ENCODE results near the gene GMNC. TPM values are rescaled to one million over a fixed set of nuclear protein-coding genes. Genes with fewer than 3 reads are reported as not detected.
"Not testable (repeated sequence)": the region's sequence is repeated elsewhere in the genome, so short reads cannot be mapped to it uniquely, and the experiment has no call there.

GMNC gene, protein sequence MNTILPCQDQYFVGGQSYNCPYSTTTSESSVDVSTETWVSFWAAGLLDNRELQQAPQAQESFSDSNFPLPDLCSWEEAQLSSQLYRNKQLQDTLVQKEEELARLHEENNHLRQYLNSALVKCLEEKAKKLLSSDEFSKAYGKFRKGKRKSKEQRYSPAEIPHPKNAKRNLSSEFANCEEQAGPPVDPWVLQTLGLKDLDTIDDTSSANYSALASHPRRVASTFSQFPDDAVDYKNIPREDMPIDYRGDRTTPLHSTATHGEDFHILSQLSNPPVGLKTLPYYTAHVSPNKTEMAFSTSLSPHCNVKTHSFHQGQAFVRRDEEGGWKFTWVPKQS
- 0.02 TPM in 1 of 2 replicates, not detected in the other for total RNA-seq (2014; rRNA removed; shearing (Covaris generic))

DNA sequence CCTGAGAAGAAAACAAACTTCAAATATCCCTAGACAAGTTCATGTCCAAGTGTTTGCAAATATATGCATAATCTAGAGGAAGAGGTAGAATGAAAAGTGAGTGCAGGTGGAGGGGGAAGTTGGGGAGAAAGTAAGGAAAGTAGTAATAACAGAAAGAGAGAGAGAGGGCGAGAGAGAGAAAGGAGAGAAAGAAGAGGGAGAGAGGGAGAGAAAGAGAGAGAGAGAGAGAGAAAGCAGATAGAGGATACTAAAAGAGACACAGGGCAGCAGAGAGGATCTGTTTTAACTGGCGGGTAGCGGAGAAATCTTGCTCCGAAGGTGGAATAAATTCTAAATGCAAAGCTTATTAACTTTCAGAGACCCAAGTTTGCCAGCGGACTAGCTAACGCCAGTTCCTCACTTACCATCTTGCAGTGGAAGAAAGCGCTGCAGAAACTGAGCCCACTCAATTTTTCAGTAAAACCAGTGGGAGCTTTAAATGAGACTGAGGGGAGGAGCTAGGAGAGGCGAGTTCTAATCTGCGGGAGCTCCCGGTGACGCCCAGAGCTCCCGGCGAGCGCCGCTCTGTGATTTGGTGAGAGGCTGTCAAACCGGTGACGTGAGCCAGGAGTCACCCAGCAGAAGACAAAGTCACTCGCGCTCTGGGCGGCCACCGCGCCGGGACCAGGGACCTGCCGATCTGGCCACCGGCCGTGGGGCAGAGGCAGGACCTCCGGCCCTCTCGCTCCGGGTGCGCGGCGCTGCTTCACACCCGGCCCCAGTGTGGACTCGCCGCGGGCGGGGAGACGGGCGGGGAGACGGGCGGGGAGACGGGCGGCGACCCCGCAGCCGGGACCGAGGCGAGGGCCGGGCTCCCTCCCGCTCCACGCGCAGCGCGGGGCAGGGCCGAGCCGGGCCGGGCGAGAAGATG is at the start of gene GMNC:
TSS of gene GMNC (minus strand) at position 486 of the 910 bp plus-strand sequence. CDS start at position 407, 79 bp downstream.
- DNase-seq (ENCODE audit: low spot score) = peak; percentile 76

DNA sequence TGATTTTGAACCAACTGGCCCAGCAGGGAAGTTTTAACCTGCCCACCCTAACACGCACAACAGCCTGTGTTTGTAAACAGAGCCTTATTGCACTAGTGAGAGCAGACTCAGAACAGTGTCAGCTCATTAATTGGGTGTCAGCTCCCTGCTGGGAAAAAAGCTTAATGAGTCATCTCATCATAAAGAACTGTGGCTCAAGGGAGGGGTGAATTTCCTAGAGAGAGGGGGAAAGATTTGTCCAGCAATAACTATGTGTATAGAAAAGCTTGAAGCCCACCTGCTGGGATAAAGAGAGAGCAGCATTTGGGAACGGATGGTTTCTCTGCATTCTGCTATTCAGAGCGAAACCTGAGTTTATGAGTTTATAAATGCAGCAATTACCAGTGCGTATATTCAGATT is 48.9 kb upstream of the GMNC start:
- DNase-seq (ENCODE audit: low spot score) = peak; percentile 40

DNA sequence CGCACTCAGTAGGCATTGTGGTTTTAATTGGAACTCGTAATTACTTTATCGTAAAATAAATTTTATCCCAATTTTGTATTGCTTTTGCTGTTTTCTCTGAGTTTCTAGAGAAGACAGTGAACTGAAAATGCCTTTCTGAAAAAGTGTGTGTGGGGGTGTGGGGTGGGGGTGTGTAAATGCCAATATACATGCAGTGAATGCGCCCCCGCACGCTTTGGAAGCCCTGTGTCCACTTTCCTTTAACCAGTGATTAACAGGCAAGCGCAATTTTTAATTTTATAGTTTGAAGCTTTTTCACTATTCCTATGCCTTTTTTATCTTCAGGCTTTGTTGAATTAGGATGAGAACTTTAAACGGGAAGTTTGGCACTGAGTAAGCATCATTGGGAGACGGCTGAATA is 47.4 kb upstream of the GMNC start:
- DNase-seq (ENCODE audit: low spot score) = no peak

DNA sequence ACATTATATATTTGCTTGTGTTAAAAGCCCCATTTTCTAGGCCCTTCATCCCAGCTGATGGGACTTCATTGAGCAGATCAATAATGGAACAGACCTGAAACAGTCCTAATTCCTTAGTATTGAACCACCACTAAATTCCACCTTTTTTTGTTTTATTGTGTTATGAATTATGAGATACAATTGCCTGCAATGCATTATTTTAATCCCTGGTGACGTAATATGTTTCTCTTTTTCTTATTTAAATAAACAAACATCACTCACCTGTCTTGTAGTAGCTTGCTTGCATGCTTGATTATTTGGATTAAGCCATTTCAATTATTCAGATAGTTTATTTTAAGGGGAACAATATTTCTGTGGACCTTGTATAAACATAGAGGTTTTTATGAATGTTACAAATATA is 40.7 kb upstream of the GMNC start:
- no peak for DNase-seq (ENCODE audit: low spot score)

- DNase-seq (ENCODE audit: low spot score) = no peak
Measured at GRCh38 chr3:190902292-190902691, 39.8 kb upstream of the GMNC start.

DNA sequence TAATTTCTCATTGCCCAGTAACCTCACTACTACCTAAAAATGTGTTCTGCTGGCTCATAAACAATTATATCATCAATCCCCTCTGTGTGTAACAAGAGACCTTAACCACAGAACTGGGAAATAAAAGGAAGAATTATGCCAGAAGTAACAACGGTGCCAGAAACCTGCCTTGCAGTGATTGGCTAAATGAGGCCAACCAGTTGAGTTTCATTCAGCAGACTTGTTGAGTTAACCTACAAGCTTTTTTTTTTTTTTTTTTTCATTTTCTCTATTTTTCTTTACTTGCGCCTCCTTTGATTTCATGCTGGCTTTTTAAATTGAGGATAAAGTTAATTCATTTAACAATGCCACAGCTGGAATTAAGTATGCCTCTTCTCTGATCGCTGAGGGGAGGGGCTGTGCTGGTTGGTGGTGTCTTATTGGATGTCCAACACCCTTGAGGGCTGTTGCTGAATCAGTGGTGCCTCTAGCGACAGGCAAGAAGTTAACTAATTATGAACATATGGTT is 30.0 kb upstream of the GMNC start:
- no peak for DNase-seq (ENCODE audit: low spot score)

GRCh38 chr3:190886945-190887344 is 24.5 kb upstream of the GMNC start:
- peak; percentile 40 for DNase-seq (ENCODE audit: low spot score)

- DNase-seq (ENCODE audit: low spot score) = peak; percentile 58
Measured at GRCh38 chr3:190883973-190884832, 21.7 kb upstream of the GMNC start.

GRCh38 chr3:190883141-190883540 is 20.6 kb upstream of the GMNC start:
- DNase-seq (ENCODE audit: low spot score) = no peak

- DNase-seq (ENCODE audit: low spot score) = no peak
Measured at GRCh38 chr3:190877925-190878324, 15.4 kb upstream of the GMNC start.

DNA sequence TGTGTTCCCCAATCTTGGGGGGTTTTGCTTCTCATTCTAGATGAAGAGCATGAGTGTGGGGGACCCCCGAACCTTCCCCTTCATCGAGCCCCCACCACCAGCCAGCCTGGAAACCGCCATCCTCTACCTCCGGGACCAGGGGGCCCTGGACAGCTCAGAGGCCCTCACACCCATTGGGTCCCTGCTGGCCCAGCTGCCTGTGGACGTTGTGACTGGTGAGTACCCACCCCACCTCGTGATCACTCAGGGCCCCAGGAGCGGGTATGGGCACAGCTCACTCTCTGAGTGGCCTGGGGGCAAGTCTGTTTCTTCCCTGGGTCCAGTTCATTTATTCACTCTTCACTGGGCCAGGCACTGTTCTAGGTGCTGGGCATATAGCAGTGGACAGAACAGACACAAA is 13.9 kb upstream of the GMNC start:
- not testable (repeated sequence) for DNase-seq (ENCODE audit: low spot score)

DNA sequence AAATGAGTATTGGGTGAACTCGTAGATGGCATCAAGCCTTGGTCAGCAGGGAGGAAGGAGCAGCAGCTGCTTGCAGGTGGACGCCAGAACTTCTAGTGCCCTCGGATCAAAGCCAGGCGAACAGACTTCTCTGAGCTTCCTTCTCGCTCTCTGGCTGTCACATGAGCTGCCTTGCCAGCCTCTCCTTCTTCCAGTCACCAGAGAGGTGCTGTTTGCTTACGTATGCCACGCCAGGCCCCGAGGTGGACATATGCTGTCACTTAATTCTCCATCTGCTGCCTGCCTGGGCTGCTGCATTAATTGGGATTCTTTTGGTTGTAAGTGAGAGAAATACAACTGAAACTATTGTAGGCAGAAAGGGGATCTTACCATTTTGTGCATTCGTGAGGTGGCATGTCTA is 12.6 kb upstream of the GMNC start:
- not testable (repeated sequence) for DNase-seq (ENCODE audit: low spot score)

DNA sequence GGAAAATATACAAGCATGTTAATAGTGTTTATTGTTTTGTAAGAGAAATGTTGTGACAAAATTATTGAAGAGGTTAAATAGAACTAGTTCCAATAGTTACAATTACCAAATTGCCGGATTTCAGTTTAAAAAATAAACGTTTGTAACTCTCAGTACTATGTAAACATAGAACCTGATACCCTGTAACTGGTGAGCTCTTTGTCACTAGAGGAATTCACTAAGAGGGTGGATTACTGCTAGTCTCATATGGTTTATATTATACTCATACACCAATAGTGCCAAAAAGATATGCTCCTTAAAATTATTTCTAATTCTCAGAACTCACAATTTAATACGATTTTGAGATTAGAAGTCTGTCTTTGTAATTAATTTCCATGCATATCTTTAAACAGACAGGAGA is 7.6 kb upstream of the GMNC start:
- DNase-seq (ENCODE audit: low spot score) = no peak

DNA sequence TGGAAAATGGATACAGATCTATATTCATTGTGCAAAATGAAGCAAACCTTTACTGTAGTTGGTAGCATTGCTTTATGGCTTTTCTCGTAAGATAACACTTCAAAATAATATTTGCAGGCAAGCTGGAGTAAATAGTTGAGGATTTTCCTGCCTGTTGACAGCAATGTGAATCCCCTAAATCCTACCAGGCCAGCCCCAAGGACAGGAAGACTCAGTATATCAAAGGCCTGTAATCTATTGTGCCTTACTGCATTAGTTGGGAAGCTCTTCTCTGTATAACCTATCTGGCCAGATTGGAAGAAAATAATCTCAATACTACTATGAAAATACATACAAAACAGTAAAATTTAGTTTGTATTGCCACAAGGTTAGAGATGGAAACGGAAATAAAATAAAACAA is 4.6 kb upstream of the GMNC start:
- DNase-seq (ENCODE audit: low spot score) = no peak

GRCh38 chr3:190865828-190866227 is 3.3 kb upstream of the GMNC start:
- DNase-seq (ENCODE audit: low spot score) = no peak

- DNase-seq (ENCODE audit: low spot score) = no peak
Measured at GRCh38 chr3:190865419-190865818, 2.9 kb upstream of the GMNC start.

GRCh38 chr3:190864002-190864401 is 1.5 kb upstream of the GMNC start:
- DNase-seq (ENCODE audit: low spot score) = no peak

- no peak for DNase-seq (ENCODE audit: low spot score)
Measured at GRCh38 chr3:190863119-190863465, 598 bp upstream of the GMNC start.

GRCh38 chr3:190860521-190860920 is 2.0 kb downstream of the GMNC start:
- DNase-seq (ENCODE audit: low spot score) = no peak

GRCh38 chr3:190855151-190855550 is 7.3 kb downstream of the GMNC start:
- no peak for DNase-seq (ENCODE audit: low spot score)

GRCh38 chr3:190854062-190854461 is 8.4 kb downstream of the GMNC start:
- no peak for DNase-seq (ENCODE audit: low spot score)

- no peak for DNase-seq (ENCODE audit: low spot score)
Measured at GRCh38 chr3:190853464-190853863, 9.0 kb downstream of the GMNC start.

Measured in A172 (cell line).